Anterior cingulate cortex (tissue), 58 donors: Measurements from ENCODE around the gene MRPS22.

Experiments
- DNase-seq, 58 donors: peaks; one replicate each; lab custom pipeline; 2025; lab: John Stamatoyannopoulos, UW

MRPS22 gene

DNA sequence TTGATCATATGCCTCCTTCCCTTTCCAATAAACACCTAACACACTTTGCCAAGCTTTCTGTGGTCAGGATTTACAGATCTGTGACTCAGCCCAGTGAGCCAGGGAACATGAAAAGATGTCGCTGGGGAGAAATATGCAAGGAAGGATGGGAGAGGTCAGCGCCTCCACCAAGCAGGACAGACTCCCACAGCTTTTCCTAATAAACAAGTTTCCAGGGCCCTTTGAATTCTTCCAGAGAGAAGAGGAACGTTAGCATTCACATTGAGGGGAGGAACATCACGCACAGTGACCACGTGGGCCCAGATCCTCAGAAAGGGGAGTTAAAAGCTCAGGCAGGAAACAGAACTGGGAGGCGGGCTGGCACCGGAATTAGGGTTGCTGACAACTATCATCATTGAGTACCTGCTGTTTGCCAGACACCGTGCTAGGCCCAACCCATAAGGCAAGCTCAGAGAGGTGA lies 33.3 kb upstream of the MRPS22 start:
- DNase-seq = no peak

DNA sequence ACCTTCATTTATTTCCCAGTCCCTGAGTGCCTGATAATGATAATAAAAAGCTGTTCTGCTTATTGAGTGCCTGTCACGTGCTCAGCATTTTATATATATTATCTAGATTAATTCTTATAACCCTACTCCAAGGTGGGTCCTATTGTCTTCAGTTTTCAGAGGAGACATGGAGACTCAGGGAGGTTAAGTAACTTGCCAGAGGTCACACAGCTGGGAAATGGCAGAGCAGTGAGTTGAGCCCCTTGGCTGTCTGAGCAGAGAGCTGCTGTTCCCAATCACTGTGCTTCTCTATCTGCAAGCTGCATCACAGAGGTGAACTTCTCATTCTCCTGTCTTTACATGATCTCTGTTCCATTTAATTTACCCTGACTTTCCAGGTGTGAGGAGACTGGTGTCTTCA lies 32.3 kb upstream of the MRPS22 start:
- no peak for DNase-seq

DNA sequence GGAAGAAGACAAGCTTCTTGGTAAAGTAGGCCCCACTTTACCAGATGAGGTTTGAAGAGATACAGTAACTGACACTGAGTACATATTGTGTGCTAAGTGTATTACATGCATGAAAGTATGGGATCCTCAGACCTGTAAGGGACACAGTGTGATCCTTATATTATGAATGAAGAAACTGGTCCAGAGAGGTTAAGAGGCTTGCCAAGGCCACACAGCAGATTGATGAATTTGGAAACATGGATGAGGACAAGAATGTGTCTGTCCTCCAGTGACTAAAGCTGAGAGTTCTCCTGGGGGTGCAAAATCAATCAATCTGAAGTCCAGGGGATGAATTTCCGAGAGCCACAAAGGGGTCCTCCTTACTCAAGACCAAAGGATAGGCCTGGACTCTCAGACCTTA lies 31.4 kb upstream of the MRPS22 start:
- DNase-seq = no peak

DNA sequence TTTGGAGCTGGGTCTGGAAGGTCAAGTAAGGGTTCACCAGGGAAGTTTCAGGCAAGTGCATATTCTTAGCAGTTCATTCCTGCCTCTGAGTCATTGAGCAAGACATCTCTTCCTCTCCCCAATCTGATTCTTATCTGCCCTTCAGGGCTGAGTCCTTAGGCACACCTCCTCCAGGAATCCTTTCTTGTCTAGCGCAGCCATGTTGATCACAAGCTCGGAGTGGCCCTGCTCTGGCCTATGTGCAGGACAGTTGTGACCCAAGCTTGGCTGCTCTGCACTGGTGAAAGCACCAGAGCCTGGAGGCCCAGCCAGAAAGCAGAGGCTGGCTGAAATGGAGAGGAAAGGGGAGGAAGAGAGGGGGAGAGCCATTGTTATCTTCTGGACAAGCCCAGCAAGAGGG lies 30.9 kb upstream of the MRPS22 start:
- no peak for DNase-seq

DNA sequence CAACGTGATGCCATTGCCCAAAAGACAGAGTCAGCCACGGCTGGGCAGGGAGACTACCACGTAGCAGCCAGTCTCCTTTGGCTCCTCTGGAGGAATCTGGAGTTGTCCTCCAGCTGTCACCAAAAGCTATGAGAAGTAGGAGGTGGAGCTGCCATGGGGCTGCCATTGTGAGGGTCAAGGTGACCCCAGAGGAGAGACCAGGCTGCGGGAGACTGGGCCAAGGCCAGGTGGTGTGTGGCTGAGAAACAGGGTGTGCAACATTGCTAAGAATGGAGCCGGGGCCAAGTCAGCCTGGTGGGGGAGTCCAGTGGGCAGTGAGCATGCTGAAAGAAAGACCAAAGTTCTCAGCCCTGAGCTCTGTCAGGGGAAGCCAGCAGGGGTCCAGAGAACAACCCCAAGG lies 29.9 kb upstream of the MRPS22 start:
- no peak for DNase-seq

DNA sequence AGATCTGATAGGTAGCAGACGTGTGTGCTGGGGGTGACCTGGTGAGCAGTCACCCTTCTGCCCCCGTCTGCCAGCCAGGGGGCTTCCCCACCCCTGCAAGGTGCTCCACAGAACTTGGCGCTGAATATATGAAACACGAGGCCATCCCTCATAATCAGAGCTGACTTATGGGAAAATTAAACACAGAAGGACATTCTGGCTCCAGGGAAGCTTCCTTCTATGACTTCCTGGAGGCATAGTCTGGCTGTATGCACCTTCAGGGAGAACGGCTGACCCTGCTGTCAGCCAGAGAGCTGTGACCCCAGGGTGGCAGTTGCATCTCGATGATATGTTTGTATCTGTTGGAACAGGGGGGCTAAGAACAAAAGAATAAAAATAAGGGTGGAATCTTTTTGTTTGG lies 26.6 kb upstream of the MRPS22 start:
- DNase-seq = no peak

DNA sequence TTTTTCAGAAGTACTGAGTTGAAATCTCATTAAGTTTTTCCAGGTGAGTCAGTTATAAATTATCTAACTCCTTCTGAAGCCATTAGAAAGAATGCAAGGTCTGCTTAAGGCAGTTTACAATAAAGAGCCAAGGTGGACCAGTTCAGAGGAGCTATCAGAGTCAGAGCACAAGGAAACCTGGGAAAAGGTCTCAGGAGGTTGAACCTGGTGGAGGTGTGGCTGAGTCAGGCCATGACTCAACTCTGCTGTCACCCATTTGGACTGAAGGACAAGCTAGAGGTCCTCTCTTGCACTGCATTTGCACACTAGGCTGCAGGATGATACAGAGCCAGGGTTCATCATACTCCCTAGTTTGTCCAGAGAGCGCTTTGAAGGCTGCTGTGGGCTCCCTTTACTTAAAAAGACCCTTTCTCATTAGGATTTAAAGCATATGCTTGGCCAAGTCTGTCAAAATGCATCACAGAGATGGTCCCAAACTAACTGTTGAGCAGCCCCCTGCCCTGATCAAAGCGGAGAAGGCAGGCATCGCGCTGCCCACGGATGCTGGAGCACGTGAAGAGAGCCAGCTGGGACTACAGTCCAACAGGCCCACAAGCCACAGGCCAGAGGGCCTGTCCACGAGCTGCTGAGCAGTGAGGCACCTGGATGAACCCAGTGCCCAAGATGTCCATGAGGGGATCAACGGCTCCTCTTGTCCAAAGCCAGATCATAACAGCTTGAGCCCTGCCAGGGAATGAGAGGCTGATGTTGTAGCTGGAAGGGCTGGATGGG lies 26.0 kb upstream of the MRPS22 start:
- no peak for DNase-seq

DNA sequence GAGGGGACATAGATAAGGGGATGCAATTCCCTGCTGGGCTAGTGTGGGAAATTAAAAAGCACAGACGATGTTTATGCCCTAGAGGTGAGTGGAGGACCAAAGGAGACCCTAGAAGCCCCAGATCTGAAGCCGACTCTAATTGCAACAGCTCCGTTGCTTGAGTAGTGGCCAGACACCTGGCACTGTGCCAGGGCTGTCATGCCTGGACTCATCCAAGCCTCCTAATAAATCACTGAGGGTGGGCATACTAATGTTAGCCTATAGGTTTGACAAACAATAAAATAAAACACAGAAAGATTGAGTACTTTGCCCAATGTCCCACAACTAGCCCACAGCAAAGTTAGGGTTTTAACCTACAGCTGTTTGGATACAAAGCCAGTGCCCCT lies 25.4 kb upstream of the MRPS22 start:
- peak in 1 of 58 donors; percentile 18 for DNase-seq

DNA sequence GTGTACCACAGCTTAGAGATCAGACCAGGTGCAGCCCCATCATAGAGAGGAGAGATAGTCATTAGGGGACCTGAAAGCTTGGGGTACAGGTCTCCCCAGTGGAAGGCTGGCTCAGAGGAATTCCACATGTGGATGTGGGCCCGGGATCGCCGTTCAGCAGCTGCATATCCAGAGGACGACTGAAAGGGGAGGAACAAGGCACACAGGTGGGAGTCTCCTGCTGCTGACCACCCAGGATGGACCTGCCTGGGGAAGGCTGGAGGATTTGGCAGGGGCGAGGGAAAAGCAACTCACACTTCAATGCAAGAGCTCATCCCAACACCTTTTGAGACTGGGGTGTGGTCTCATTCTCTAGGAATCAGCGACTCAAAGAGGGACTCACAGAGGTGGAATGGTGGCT lies 25.0 kb upstream of the MRPS22 start:
- no peak for DNase-seq

DNA sequence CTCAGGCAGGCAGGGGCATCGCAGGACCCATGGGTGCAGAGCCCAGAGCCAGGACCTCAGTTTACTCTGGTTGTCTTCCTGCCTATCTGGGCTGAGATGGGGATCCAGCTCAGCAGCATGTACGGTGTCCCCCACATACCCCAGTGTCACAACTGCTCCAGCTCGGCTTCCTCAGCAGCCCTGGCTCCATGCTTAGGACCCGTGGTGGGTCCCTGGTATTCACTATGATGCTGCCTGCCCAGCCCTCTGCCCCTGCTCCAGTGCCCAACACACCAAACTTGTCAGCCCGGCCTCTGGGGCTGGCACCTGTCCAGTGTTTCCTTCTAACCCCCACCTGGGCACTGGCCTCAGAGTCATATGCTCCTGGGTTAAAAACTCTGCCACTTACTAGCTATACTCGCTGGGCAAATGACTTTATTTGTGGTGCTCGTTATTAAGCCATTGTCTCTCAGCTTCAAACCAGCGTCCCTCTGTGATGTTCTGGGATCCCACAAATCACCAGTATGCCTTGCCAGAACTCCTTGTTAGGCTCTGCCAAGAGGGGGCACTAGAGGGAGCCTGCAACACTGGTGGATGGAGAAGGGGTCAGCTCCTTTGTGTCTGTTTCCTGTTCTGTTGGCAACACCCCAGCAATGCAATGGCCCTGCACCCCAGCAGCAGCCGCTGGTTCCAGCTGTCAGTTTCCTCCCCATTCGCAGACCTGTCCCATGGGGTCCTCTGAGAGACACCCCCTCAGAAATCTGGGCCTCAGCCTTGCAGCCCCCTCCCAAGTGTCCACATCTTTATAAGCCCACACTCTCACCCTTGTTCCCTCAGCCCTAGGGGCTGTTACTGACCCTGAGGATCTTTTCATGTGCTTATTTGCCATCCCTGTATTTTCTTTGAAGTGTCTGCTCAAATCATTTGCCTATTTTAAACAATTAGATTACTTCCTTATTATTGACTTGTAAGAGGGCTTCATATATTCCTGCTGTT lies 24.1 kb upstream of the MRPS22 start:
- no peak for DNase-seq

DNA sequence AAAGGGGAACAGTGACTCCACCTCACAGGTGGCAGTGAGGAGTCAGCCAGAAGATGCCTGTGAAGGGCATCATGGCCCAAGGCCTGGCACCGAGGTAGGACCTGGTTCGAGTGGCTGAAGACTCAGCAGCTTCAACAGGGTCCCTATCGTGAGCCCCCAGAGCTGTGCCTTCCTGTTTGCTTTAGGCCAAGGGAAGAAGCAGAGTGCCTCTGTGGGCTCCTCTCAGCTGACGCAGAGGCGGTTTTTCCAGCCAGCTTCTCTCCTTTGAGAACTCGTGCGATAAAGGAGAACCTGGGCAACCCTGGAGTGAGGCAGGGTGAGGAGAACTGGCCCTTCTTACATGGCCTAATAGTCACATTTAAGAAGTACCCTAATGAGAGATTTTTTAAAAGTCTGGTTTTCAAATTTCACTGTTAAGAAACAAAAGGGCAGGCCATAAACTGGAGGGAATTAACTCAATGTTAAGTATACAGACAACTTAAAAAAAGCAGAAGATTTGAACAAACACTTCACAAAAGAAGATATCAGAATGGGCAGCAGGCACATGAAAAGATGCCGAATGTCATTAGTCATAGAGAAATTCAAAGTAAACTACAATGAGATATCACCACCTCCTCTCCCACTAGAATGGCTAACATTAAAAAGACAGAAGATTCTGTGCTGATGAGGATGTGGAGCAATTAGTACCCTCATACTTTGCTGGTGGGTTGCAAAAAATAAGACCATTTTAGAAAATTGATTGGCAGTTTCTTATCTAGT lies 23.1 kb upstream of the MRPS22 start:
- no peak for DNase-seq

DNA sequence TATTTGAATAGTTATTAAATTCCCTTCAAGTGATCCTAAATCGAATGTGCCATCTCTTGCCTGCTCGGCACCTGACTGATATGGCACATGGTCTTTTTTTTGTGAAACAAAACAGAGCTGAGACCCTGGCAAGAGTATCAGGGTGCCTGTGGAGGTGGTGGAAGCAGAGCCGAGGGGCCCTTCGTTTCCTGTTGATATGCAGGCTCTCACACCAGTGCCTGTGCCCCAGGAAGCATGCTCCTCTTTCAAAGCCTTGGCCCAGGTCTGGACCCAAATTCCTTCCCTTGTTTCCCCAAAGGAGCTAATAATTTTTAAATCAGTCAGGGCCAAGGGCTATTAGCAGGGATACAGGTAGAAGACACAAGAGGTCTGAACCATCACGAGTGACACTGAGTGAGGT lies 21.5 kb upstream of the MRPS22 start:
- DNase-seq = no peak

DNA sequence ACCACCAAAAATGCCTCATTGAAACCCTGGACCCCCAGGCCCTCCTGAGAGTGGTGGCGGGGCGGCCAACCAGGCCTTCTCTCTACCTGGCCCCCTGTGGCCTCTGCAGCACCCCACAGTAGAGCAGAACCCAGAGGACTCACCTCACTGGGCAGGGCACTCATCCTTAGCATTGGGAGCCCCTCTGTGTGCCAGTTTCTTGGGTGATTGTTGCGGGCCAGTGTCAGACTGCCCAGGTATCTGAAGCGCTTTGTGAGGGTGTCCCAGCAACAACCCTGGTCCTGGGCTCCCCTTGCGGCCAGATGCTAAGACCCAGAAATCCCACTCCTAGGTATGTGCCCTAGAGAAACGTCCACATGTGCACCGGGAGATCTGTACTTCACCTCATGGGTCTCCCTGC lies 20.7 kb upstream of the MRPS22 start:
- DNase-seq = no peak

DNA sequence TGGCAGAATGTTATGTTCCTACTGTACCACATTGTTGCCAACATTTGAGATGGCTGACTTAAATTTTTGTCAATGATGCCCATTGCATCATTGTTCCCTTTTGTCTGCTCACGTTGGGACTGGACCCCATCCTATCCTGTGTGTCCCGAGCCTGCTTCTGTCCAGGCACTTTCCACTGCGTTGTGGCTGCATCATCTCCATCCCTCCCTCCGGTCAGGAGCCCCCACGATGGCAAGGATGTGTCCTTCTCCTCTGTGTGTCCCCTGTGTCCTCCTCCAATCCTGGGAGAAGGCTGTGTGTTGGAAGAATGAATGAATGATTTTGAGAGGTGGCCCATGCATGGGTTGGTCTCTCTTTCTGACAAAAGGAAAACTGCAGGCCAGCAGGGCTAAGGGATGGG lies 19.4 kb upstream of the MRPS22 start:
- DNase-seq = no peak

DNA sequence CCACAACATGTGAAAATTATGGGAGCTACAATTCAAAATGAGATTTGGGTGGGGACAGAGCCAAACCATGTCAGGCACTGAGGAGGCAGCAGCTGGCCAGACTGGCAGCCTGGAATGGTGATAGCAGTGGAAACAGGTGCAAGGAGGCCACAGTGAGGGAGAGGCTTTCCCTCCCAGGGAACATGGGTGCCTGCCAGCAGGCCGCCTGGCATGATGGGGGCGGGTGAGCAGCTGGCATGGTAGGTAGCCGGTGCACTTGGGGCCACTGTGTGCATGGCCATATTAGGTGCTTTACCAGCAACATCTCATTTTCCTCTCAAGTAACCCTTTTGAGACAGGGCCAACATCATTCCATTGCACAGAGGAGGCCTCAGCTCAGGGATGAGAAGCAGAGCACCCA lies 18.3 kb upstream of the MRPS22 start:
- peak in 1 of 58 donors; percentile 12 for DNase-seq

DNA sequence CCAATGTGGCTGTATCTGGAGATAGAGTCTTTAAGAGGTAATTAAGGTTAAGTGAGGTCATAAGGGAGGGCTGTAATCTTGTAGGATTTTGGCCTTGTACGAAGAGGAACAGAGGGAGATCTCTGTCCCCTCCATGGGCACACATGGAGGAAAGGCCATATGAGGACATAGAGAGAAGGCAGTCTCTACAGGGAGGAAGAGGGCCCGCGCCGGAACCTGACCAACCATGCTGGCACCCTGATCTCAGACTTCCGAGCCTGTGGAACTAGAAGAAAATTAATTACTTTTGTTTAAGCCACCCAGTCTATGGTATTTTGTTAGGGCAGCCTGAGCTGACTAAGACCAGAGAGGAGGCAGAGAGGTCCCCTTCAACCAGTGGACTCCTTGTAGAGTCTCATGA lies 17.7 kb upstream of the MRPS22 start:
- DNase-seq = no peak

DNA sequence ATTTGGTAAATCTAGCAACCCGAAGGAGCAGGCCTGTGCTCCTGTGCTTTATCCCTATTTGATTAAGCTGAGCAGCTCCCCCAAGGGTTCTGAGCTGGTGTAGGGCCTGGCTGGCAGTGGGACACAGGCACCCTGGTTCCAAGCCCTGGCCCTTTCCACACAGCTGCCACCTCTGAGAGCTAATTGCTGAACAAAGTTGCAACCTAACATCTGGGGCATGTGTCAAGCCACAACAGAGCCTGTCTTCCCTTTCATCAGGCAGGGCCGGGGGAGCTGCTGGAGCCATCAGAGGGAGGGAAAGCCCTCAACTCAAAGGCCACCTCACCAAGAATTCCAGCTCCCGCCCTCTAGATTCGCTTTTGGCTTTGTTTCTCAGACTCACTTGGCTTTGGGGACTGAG lies 17.1 kb upstream of the MRPS22 start:
- DNase-seq = no peak

DNA sequence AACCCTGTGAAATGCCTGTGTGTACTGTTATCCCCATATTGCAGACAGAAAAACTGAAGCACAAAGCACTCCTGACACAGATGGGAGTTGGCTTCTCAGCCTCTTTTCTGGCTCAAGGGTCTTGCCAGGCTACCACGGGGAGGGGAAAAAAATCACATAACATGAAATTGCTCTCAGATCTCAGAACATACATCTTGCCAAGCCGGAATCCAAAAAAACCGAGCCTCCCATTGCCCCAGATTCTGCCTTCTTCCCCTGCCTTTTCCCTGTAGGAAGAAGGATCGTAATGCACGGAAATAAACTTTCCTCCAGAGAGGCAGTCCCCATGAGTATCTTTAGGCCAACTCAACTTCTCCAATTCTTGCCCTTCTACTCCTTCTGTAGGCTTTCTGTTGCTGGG lies 16.6 kb upstream of the MRPS22 start:
- DNase-seq = no peak

DNA sequence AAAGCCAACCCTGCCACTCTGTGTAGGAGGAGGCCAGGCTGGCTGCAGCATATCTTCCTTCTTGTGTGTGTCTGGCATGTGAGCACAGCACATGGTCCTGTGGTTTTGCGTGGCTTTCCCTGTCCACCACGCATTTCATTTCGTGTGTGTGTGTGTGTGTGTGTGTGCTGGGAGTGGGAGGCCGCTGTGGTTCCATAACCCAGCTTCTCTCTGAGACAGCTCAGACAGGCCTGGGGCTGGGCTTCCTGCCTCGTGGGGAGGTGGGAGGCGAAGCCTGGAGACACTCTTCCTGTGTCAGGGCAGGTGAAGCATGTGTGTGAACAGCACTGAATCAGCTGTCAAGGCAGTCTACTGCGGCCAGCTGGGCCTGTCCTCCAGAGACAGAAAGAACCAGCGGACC lies 16.0 kb upstream of the MRPS22 start:
- DNase-seq = no peak

DNA sequence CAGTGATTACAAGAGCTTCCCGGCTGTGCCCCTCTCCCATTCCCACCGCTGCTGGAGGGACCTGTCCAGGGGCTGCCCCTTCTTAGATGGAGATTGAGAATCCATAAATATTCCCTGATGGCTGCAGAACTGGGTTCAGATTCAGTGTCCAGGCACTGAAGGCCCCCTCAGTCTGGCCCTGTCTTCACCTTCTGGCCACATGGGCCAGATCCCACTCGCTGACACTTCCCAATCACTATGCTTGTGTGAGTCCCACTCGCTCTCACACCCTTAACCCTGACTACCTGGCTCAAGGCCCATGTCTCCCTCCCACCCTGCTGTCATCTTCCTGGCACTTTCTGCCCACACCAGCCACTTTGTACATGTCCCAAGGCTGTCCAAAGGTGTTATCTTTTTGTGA lies 15.5 kb upstream of the MRPS22 start:
- DNase-seq = no peak

DNA sequence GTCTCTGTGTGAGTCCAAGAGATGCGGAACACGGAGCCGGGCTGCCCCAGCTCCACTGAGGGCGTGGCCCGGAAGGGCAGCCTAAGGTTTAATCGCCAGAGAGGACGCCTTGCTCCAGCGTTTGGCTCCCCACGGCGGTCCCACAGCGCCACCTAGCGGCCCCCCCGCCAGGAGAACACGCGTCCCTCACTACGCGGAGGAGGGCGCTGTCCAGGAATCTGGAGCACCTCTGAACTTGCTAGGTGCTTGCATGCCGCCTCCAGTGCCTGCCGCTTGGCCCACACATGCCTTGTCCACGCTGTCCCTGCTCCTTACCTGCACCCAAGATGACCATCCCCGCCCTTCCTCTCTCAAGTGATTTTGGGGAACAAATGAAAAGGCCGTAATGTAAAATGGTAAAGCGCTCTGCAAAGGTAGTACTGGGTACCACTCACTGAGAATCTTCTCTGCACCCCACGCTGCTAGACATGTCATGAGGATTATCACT lies 14.4 kb upstream of the MRPS22 start:
- peak in 56 of 58 donors; percentile 2 to 90 (median 67) for DNase-seq
